Measurements from ENCODE around the gene ALDOB.

Gene ALDOB

GRCh38 chr9:101432171-101432570 is 3.4 kb downstream of the ALDOB start:
- TF ChIP-seq, protein P1, sequence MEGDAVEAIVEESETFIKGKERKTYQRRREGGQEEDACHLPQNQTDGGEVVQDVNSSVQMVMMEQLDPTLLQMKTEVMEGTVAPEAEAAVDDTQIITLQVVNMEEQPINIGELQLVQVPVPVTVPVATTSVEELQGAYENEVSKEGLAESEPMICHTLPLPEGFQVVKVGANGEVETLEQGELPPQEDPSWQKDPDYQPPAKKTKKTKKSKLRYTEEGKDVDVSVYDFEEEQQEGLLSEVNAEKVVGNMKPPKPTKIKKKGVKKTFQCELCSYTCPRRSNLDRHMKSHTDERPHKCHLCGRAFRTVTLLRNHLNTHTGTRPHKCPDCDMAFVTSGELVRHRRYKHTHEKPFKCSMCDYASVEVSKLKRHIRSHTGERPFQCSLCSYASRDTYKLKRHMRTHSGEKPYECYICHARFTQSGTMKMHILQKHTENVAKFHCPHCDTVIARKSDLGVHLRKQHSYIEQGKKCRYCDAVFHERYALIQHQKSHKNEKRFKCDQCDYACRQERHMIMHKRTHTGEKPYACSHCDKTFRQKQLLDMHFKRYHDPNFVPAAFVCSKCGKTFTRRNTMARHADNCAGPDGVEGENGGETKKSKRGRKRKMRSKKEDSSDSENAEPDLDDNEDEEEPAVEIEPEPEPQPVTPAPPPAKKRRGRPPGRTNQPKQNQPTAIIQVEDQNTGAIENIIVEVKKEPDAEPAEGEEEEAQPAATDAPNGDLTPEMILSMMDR (IDR thresholded peaks at IDR 0.05; ENCODE audit: low read length, missing control alignments): no peak
- no peak overlapping the region for H3K4me3 ChIP-seq (replicated peaks; ENCODE audit: low read depth, low read length)
- no peak for DNase-seq (ENCODE audit: low read depth)

- TF ChIP-seq, protein P1 (IDR thresholded peaks at IDR 0.05; ENCODE audit: low read length, missing control alignments): no peak
- no peak overlapping the region for H3K4me3 ChIP-seq (replicated peaks; ENCODE audit: low read depth, low read length)
- no peak for DNase-seq (ENCODE audit: low read depth)
Observed at GRCh38 chr9:101429736-101430135, 5.8 kb downstream of the ALDOB start.

DNA sequence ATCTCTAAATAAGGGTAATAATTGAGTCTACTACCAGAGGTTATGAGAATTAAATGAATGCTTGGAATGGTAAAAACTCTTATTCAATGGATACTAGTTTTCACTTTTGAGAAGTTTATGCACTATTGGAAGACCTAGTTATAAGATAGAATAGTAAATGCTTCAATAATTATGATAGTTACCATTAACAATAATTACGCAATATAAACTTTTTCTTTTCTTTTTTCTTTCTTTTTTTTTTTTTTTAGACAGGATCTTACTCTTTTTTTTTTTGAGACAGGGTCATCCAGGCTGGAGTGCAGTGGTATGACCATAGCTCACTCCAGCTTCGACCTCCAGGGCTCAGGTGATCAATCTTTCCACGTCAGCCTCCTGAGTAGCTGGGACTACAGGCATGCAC is 6.7 kb downstream of the ALDOB start:
- TF ChIP-seq, protein P1 (IDR thresholded peaks at IDR 0.05; ENCODE audit: low read length, missing control alignments): no peak

DNA sequence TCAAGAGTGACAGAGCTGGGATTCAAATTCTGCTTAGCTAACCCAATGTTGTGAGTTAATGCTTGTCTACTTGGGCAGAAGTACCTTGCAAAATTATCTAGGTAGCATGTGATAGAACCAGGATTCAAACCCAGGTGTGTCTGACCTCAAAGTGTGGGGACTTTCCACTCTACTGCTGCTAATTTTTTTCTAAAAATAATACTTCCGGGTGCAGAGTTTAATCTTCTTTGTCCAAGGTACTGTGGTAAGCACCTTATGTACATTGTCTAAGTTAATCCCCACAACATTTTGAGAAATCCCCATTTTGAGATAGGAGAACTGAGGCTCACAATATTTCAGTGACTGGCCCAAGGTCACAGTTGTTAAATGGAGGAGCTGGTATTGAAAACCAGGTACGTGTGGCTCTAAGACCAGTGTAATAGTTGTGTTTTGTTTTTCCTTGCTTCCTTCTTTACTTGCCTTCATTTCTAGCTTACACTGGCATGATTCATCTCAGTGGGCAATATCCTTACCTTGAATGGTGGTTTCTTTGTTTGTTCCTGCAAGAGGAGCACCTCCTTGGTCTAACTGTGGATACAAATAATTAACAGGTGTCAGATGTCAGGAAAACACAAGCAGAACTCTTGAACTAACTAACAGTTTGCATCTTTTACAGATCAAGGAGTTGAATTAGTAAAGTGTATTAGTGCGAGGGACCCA is 7.5 kb downstream of the ALDOB start:
- no peak for DNase-seq (ENCODE audit: low read depth)
- no peak overlapping the region for H3K4me3 ChIP-seq (replicated peaks; ENCODE audit: low read depth, low read length)
- TF ChIP-seq, protein P1 (IDR thresholded peaks at IDR 0.05; ENCODE audit: low read length, missing control alignments): no peak

More for the DNA sequence above, 6.7 kb downstream of the ALDOB start:
- no peak for DNase-seq (ENCODE audit: low read depth)
- H3K4me3 ChIP-seq (replicated peaks; ENCODE audit: low read depth, low read length): no peak overlapping the region

DNA sequence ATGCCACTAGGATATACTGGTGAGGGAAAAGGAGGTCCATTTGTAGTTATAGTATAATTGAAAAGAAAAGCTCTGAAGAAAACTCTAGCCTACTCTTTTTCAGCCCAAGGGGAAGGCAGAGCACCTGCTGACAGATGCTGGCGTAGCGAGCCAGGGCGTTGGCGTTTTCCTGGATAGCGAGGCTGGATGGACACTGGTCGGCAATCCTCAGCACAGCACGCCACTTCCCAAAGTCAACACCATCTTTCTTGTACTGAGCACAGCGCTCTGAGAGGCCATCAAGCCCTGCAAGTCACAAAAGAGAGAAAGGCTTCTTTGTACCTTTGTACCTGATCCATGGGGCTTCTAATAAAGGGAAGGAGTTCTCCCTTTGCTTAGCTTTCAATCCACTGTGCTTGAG is 8.2 kb downstream of the ALDOB start:
- TF ChIP-seq, protein P1 (IDR thresholded peaks at IDR 0.05; ENCODE audit: low read length, missing control alignments): no peak
- DNase-seq (ENCODE audit: low read depth): no peak
- no peak overlapping the region for H3K4me3 ChIP-seq (replicated peaks; ENCODE audit: low read depth, low read length)

- no peak for DNase-seq (ENCODE audit: low read depth)
- TF ChIP-seq, protein P1 (IDR thresholded peaks at IDR 0.05; ENCODE audit: low read length, missing control alignments): no peak
- no peak overlapping the region for H3K4me3 ChIP-seq (replicated peaks; ENCODE audit: low read depth, low read length)
Observed at GRCh38 chr9:101421653-101422065, 13.9 kb downstream of the ALDOB start.

DNA sequence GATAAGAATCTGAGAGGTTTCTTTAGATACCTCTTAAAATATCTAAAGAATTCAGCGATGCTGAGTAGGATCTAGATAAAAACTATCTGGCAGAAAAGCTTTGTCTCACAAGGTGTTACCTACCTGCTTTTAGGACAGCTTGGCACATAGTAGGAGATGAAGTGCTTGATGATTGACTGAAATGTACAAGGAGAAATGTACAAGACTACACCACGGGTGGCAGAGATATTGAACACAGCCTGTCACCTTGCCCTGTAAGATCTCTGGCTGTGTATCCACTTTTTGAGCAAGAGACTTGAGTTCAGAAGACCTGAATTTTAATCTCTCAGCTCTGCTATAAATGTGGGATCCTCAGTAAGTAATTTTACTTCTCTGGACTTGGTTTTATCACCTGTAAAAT is 15.7 kb downstream of the ALDOB start:
- TF ChIP-seq, protein P1 (IDR thresholded peaks at IDR 0.05; ENCODE audit: low read length, missing control alignments): no peak
- no peak overlapping the region for H3K4me3 ChIP-seq (replicated peaks; ENCODE audit: low read depth, low read length)
- no peak for DNase-seq (ENCODE audit: low read depth)

Measured in fibroblast of pulmonary artery (primary cell).